Right kidney (tissue), 9 donors: ENCODE results near the gene ZNF552.
A peak's percentile ranks its signal among the peaks of the same experiment; 100 is the strongest.
"Not testable (repeated sequence)": the region's sequence is repeated elsewhere in the genome, so short reads cannot be mapped to it uniquely, and the experiment has no call there.

Source experiments
- DNase-seq: peaks from one replicate; pipeline ENCODE4 v3.0.0-alpha.2; 2016
- long read RNA-seq, 8 donors: transcript quantifications; one replicate each; lab custom pipeline, GENCODE V29; 2026

Gene ZNF552
- long read RNA-seq, donor 1, partial matches to known transcripts = 0 of 2 reads
- long read RNA-seq, donor 1, other reads (novel, unspliced or antisense) = 0 of 2 reads
- long read RNA-seq, donor 2 = 0 reads
- long read RNA-seq, donor 3, partial matches to known transcripts = 0 of 2 reads
- long read RNA-seq, donor 3, other reads (novel, unspliced or antisense) = 0 of 2 reads
- long read RNA-seq, donor 4 = 0 reads
- long read RNA-seq, donor 5, partial matches to known transcripts = 0 of 3 reads
- long read RNA-seq, donor 5, other reads (novel, unspliced or antisense) = 0 of 3 reads
- long read RNA-seq, donor 6, partial matches to known transcripts = 0 of 1 reads
- long read RNA-seq, donor 6, other reads (novel, unspliced or antisense) = 0 of 1 reads
- long read RNA-seq, donor 7, partial matches to known transcripts = 0 of 2 reads
- long read RNA-seq, donor 7, other reads (novel, unspliced or antisense) = 0 of 2 reads
- long read RNA-seq, donor 8, partial matches to known transcripts = 0 of 5 reads
- long read RNA-seq, donor 8, other reads (novel, unspliced or antisense) = 0 of 5 reads

DNA sequence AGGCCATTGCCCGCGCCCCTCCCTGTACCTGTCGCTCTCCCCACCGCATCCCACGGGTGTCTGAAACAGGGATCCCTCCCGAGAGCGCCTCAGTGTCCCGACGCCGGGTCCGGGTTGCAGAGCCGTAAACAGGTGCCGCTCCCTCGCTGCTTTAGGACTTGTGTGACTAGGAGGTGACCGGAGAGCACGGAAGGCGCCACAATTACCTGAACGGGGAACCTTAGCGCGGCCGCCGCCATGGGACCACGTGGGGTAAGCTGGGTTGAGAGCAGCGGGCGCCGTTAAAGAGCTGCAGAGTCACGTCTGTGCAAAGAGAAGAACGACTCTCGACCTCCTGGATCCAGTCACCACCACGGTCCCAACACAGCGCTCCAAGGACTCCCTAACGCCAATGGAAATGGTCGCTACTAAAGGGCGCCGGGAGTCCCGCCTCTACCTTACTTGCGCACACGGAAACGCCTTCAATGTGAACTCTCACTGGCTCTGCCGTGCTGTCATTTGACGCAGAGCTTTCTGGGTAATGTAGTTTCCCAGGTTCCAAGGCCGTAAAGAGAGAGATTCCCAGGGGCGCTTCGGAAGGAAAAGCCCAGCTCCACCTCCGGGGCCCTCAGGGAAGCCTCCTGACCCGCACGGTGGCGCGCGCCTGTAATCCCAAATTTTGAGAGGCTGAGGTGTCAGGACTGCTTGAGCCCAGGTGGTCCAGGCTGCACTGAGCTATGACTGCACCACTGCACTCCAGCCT lies at the start of gene ZNF552:
ZNF552 (minus strand) TSS at position 409 of the 742 bp plus-strand sequence; CDS start at position 239, 170 bp downstream.
- peak; percentile 83 for DNase-seq

GRCh38 chr19:57862351-57862750 lies 47.6 kb upstream of the ZNF552 start:
- not testable (repeated sequence) for DNase-seq

DNA sequence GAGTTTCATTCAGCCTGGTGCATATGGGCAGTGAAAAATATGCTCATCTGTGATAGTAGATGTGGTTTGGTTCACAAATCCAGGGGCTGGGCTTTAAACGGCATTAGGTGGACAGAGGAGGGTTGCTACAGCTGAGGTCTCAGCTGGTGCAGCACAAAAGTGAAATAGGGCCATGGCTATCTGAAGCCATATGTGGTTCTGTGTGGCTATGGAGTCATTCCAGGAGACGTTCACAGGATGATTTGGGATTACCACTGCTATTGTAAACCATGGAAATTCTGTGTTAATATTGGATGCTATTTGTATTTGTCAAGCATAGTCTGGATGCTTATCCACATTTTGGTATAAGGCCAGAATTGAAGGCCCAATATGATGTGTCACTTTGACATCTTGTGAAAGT lies 39.4 kb upstream of the ZNF552 start:
- not testable (repeated sequence) for DNase-seq

DNA sequence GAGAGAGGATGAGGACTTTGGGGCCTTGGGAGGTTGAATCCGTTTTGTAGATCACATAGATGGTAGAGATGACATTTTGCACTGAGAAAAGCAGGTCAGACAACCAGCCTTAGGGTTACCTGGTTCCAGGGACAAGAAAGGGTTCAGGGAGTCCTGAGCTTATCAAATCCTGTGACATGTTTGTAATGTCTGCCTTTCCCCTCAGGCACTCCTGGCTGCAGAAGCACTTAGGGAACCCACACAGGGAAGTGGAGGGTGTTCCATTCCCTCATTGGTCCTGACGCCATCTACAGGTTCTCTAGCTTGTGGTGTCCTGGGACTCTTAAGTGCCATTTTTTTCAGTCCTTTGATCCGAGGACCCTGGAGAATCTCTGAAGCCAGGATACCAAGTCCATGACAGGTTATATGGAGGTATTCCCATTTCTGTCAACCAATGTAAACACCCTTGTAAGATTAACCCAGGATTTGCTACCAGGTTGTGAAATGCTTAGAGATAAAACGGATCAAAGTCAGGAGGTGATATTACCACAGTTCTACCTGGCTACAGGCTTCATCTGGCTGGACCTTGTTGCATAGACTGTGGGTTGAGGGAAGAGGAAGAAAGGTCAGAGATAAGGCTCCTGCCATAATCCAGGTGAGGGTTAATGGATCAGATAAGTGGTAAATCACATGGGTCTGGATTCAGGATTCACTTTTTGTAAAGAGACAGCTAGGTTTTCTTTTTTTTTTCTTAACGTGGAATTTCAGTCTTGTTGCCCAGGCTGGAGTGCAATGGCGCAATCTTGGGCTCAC lies 37.3 kb upstream of the ZNF552 start:
- DNase-seq = not testable (repeated sequence)

DNA sequence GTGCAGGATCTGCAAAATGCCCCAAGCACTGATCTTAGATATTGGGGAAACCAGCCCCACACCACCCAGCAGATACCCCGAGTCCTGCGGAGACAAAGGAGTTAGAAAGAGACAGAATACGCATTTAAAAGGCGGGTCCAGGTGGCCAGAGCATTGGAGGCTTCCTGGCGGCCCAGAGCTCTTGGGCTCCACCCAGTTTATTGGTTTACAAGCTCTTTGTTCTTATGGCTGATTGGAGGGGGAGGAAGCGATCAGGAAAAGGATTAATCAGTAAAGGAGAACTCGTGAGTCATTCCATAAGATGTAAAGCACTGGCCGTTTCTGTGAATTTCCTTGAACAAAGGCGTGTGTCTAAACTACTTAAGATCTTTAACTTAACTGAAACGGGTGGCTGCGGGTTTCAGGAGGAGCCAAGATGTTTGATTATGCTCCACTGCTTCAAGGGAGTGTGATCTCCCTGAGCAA lies 35.9 kb upstream of the ZNF552 start:
- peak; percentile 34 for DNase-seq

DNA sequence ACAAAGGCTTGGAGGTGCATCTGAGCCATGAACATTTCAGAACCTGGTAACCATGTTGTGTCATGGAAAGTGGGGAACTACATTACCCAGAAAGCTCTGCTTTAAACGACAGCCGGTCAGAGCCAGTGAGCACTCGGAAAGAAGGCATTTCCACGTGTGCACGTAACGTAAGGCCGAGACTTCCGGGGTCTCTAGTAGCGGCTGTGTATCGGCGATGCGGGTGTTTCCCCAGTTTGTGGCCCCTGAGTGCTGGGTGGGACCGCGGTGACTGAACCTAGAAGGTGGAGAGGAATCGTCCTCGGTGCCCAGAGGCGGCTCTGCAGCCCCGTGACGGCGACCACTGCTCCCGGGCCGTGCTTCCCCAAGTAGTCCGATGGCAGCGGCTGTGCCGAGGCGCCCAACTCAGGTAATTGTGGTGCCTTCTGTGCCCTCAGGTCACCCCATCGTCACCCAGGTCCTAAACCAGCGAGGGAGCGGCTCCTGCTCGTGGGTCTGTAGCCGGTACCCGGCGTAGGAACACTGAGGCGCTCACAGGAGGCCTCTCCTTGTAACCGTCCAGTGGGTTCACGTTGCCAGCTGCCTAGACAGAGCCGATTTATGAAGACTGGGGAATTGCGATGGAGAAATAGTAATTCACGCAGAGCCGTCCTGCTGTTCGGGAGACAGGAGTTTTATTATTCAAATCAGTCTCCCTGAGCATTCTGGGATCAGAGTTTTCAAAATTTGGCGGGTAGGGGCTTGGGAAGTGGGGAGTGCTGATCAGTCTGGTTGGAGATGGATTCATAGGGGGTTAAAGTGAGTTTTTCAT lies 35.2 kb upstream of the ZNF552 start, which contains the start of gene ZNF587:
ZNF587 (plus strand) TSS at position 194 of the 808 bp plus-strand sequence; CDS start at position 374, 180 bp downstream.
- DNase-seq = peak; percentile 61

DNA sequence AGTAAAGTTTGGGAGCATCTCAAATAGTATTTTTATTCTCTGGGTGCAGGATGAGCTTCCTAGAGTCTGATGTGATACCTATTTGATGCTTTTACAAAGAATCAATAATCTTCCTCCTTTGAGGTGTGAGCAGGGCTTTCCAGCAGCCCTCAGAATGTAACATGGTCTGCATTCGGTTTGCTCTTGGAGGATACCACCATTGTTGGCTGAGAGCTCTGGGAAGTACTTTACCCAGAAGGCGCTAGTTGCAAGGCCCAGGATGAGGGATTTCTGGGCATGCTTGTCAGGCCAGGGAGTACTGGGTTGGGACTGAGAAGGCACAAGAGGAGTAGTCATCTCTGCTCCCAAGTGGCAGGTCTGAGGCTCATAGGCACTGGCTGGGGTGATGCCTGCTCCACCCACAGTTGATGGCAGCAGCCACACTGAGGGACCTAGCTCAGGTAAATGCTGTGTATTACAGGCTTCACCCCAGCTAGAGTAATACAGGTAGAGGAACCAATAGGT lies 34.5 kb upstream of the ZNF552 start:
- not testable (repeated sequence) for DNase-seq

GRCh38 chr19:57847164-57847563 lies 32.5 kb upstream of the ZNF552 start:
- DNase-seq = not testable (repeated sequence)

DNA sequence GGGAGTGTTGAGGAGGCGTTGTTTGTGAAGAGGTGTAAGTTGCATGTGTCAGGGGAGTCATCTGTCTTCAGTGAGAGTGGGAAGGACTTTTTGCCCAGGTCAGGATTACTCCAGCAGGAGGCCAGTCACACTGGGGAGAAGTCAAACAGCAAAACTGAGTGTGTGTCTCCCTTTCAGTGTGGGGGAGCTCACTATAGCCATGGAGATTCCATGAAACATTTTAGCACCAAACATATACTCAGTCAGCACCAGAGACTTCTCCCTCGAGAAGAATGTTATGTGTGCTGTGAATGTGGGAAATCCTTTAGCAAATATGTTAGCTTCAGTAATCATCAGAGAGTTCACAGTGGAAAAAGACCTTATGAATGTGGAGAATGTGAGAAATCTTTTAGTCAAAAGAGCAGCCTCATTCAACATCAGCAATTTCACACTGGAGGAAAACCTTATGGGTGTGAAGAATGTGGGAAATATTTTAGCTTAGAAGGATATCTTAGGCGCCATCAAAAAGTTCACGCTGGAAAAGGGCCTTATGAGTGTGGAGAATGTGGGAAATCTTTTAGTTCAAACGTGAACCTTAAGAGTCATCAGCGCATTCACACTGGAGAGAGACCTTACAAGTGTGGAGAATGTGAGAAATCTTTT lies 26.5 kb upstream of the ZNF552 start:
- DNase-seq = no peak

DNA sequence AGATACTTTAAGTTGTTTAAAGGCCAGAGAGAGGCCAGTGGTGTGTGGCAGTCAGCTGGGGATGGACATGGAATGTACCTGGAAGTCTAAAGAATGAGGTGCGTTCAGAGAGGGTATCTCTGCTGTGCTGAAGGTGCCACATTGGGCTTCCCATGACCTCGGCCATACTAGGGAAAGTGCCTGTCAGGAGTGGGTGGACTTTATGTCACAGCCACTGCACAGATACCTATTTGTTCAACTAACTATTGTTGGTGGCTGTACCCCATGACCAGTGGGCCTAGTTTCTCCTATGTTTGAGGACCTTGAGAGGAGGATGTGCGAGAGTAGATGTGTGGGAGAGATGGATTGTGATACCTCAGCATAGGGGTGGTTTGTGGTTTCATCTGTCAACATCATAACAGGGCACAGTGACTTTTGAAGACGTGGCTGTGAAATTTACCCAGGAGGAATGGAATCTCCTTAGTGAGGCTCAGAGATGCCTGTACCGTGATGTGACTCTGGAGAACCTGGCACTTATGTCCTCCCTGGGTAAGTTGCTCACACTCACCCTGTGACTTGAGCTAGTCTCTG lies 24.0 kb upstream of the ZNF552 start:
- not testable (repeated sequence) for DNase-seq

DNA sequence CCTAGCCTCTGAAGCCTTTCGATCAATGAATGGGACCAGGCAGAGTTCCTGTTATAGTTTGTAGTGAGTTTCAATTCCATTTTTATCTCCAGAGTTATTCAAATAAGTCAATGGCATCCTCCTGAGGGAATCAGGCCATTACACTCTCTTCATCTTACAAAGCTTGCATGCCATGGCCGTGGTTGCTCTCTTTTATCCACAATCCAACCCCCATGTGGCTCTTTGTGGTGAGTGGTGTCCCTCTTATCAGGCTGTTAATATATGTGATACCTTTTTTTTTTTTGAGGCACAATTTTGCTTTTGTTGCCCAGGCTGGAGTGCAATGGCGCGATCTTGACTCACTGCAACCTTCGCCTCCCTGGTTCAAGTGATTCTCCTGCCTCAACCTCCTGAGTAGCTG lies 22.3 kb upstream of the ZNF552 start:
- not testable (repeated sequence) for DNase-seq

DNA sequence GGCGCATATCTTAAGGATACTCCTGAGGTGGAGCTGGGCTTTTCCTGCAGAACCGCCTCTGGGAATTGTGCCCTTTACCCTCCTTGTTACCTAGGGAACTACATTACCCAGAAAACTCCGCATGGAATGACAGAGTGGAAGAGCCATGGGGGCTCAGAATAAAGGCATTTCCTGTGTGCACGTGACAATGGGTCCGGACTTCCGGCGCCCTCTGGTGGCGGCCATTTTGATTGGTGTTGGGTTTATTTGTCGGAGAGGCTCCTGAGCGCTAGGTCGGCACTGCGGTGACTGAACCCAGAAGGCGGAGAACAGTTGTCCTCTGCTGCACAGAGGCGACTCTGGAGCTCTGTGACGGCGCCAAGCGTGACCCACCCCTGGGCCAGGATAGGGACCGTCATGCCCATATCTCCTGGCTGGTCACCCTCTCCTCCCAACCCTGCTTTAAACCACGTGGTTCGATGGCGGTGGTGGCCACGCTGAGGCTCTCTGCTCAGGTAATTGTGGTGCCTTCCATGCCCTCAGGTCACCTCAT lies 15.4 kb upstream of the ZNF552 start, which contains the start of gene ZNF587B:
ZNF587B (plus strand) TSS at position 229 of the 532 bp plus-strand sequence; CDS start at position 459, 230 bp downstream.
- peak; percentile 90 for DNase-seq

GRCh38 chr19:57829316-57829715 lies 14.6 kb upstream of the ZNF552 start:
- no peak for DNase-seq

DNA sequence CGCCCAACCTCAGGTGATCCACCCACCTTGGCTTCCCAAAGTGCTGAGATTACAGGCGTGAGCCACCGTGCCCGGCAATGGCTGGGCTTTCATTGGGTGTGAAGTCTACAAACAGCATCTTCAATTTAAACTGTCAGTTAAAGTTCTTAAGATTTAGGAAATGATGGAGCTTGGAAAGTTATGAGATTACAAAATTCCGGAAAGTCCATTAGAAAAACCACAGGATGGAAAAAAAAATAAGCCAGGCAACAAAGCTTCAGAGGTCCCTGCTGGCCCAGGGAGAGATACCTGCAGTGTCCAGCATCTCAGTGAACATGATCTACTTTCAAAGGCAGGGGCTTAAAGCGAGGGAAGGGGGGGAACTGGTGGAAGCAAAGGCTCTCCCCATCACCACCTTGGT lies 10.8 kb upstream of the ZNF552 start:
- DNase-seq = no peak

- not testable (repeated sequence) for DNase-seq
Measured at GRCh38 chr19:57823608-57824007, 8.9 kb upstream of the ZNF552 start.

- not testable (repeated sequence) for DNase-seq
Measured at GRCh38 chr19:57823155-57823554, 8.4 kb upstream of the ZNF552 start.

DNA sequence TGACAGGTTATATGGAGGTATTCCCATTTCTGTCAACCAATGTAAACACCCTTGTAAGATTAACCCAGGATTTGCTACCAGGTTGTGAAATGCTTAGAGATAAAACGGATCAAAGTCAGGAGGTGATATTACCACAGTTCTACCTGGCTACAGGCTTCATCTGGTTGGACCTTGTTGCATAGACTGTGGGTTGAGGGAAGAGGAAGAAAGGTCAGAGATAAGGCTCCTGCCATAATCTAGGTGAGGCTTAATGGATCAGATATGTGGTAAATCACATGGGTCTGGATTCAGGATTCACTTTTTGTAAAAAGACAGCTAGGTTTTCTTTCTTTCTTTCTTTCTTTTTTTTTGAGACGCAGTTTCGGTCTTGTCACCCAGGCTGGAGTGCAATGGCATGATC lies 6.8 kb upstream of the ZNF552 start:
- not testable (repeated sequence) for DNase-seq

- DNase-seq = not testable (repeated sequence)
Measured at GRCh38 chr19:57821095-57821494, 6.4 kb upstream of the ZNF552 start.

- no peak for DNase-seq
Measured at GRCh38 chr19:57820599-57820998, 5.9 kb upstream of the ZNF552 start.
